IMR-90 (cell line): ENCODE data around the gene PNPLA2. TPM values are rescaled to one million over a fixed set of nuclear protein-coding genes. Genes with fewer than 3 reads are reported as not detected.

Experiments used
- ATAC-seq: fragments of 200-7000 bp; cut with Tn5 transposase; 2 replicates; pipeline ENCODE4 v1.9.1; 2020; ENCODE audit warnings: low read depth, mild to moderate bottlenecking, moderate library complexity
- BruUV-seq: library from RNA; stranded (reverse); fragments of 400-500 nt; replicated peaks from 2 replicates; lab custom pipeline; 2021; lab: Mats Ljungman, UMichigan
- CTCF ChIA-PET: fragments of 300-600 bp; formaldehyde crosslinking; extraction: SDS; loops from one replicate; lab custom pipeline; 2021; ENCODE audit warnings: antibody characterized with exemption; lab: Yijun Ruan, JAX
- POLR2A ChIA-PET: fragments of 300-600 bp; sonication (Branson Sonifier 250); formaldehyde crosslinking; loops from one replicate; lab custom pipeline; 2022; ENCODE audit warnings: antibody characterized with exemption; ENCODE audit not compliant: unreplicated experiment; lab: Charles Lee
- DNase-seq: peaks from one replicate; pipeline ENCODE4 v3.0.0; 2013
- H2AFZ ChIP-seq: replicated peaks from 2 replicates; pipeline ENCODE3; 2013; ENCODE audit warnings: low read length, mild to moderate bottlenecking; ENCODE audit not compliant: poor library complexity
- H2AK5ac ChIP-seq: 2 replicates; pipeline ENCODE4 v1.6.1; 2013; ENCODE audit warnings: low read depth, low read length, inconsistent platforms
- H2AK9ac ChIP-seq: replicated peaks from 2 replicates; pipeline ENCODE3; 2013; ENCODE audit warnings: mild to moderate bottlenecking, low read depth, low read length, moderate library complexity; ENCODE audit not compliant: poor library complexity
- H2BK120ac ChIP-seq: 2 replicates; pipeline ENCODE4 v1.6.1; 2013; ENCODE audit warnings: low read depth, low read length, inconsistent platforms
- H2BK15ac ChIP-seq: 3 replicates; pipeline ENCODE4 v1.6.1; 2013; ENCODE audit warnings: low read depth, low read length, inconsistent platforms
- H2BK20ac ChIP-seq: 2 replicates; pipeline ENCODE4 v1.6.1; 2013; ENCODE audit warnings: low read depth, mild to moderate bottlenecking, inconsistent platforms, low read length, moderate library complexity
- H2BK5ac ChIP-seq: 2 replicates; pipeline ENCODE4 v1.6.1; 2013; ENCODE audit warnings: mild to moderate bottlenecking, low read depth, low read length, inconsistent platforms; ENCODE audit not compliant: poor library complexity, severe bottlenecking
- H3K14ac ChIP-seq: replicated peaks from 2 replicates; pipeline ENCODE4 v1.6.1; 2013; ENCODE audit warnings: low read depth, low read length, inconsistent platforms
- H3K18ac ChIP-seq: 2 replicates; pipeline ENCODE4 v1.6.1; 2013; ENCODE audit warnings: low read depth, low read length, control low read depth
- H3K23ac ChIP-seq: 2 replicates; pipeline ENCODE4 v1.6.1; 2013; ENCODE audit warnings: low read depth, low read length, inconsistent platforms
- H3K27ac ChIP-seq: 2 replicates; pipeline ENCODE4 v1.5.1; 2013; ENCODE audit warnings: mild to moderate bottlenecking, control low read depth, low read length; ENCODE audit not compliant: insufficient read depth
- H3K27me3 ChIP-seq: 2 replicates; pipeline ENCODE4 v1.6.1; 2013; ENCODE audit warnings: low read length; ENCODE audit not compliant: control insufficient read depth, insufficient read depth
- H3K36me3 ChIP-seq: 2 replicates; pipeline ENCODE4 v1.6.1; 2013; ENCODE audit warnings: low read length, mixed read lengths; ENCODE audit not compliant: control insufficient read depth, insufficient read depth
- H3K4ac ChIP-seq: 2 replicates; pipeline ENCODE4 v1.6.1; 2013; ENCODE audit warnings: low read depth, low read length, inconsistent platforms
- H3K4me1 ChIP-seq: 2 replicates; pipeline ENCODE4 v1.6.1; 2013; ENCODE audit warnings: low read length, mixed read lengths; ENCODE audit not compliant: control insufficient read depth, insufficient read depth
- H3K4me2 ChIP-seq: 2 replicates; pipeline ENCODE4 v1.6.1; 2013; ENCODE audit warnings: low read depth, mild to moderate bottlenecking, control low read depth, low read length, moderate library complexity
- H3K4me3 ChIP-seq: 2 replicates; pipeline ENCODE4 v1.5.1; 2013; ENCODE audit warnings: low read depth, mild to moderate bottlenecking, control low read depth, low read length, moderate library complexity; ENCODE audit not compliant: insufficient read depth
- H3K56ac ChIP-seq: 2 replicates; pipeline ENCODE4 v1.6.1; 2013; ENCODE audit warnings: low read length, inconsistent platforms; ENCODE audit not compliant: insufficient read depth; ENCODE audit errors: extremely low read depth
- H3K79me1 ChIP-seq, 2 experiments: 2 replicates each; pipeline ENCODE4 v1.6.1; 2013; ENCODE audit warnings: low read length in 2 of 2, inconsistent platforms in 1 of 2, low read depth in 1 of 2
- H3K9ac ChIP-seq: 2 replicates; pipeline ENCODE4 v1.6.1; 2013; ENCODE audit warnings: low read depth, low read length, control low read depth
- H3K9me1 ChIP-seq: 2 replicates; pipeline ENCODE4 v1.6.1; 2013; ENCODE audit warnings: low read length, inconsistent platforms; ENCODE audit not compliant: insufficient read depth
- H3K9me3 ChIP-seq: 2 replicates; pipeline ENCODE4 v1.6.1; 2013; ENCODE audit warnings: low read length; ENCODE audit not compliant: control insufficient read depth, insufficient read depth
- H4K20me1 ChIP-seq: 2 replicates; pipeline ENCODE4 v1.6.1; 2013; ENCODE audit warnings: low read length, inconsistent platforms; ENCODE audit not compliant: insufficient read depth
- H4K5ac ChIP-seq: 2 replicates; pipeline ENCODE4 v1.6.1; 2013; ENCODE audit warnings: mild to moderate bottlenecking, low read depth, low read length, control low read depth
- H4K8ac ChIP-seq, 2 experiments: 2 replicates each; pipeline ENCODE4 v1.6.1; 2013; ENCODE audit warnings: low read depth in 2 of 2, low read length in 2 of 2, control low read depth in 1 of 2, inconsistent platforms in 1 of 2
- H4K91ac ChIP-seq: 2 replicates; pipeline ENCODE4 v1.6.1; 2013; ENCODE audit warnings: low read depth, low read length, inconsistent platforms; ENCODE audit not compliant: insufficient read depth
- BHLHE40 ChIP-seq: fragments of 150-350 bp; IDR thresholded peaks from 2 replicates; pipeline ENCODE4 v1.6.1; 2016; ENCODE audit warnings: mild to moderate bottlenecking, low read depth, low read length
- CHD1 ChIP-seq: IDR thresholded peaks from 2 replicates; pipeline ENCODE4 v1.6.1; 2012; ENCODE audit warnings: low read depth, low read length, improper control_type of control experiment
- CTCF ChIP-seq: conservative IDR thresholded peaks from 2 replicates; pipeline ENCODE4 v1.5.1; 2012; ENCODE audit warnings: mild to moderate bottlenecking, low read depth, low read length, improper control_type of control experiment
- ELK1 ChIP-seq: fragments of 150-350 bp; IDR thresholded peaks from 2 replicates; pipeline ENCODE4 v1.6.1; 2016; ENCODE audit warnings: low read depth, mild to moderate bottlenecking, low read length, moderate library complexity, borderline replicate concordance
- FOS ChIP-seq: fragments of 150-350 bp; IDR thresholded peaks from 2 replicates; pipeline ENCODE4 v1.6.1; 2016; ENCODE audit warnings: low read depth, low read length
- MAZ ChIP-seq: IDR thresholded peaks from 2 replicates; pipeline ENCODE4 v1.6.1; 2012; ENCODE audit warnings: low read depth, mild to moderate bottlenecking, low read length, improper control_type of control experiment, moderate library complexity, borderline replicate concordance
- NFE2L2 ChIP-seq: fragments of 150-350 bp; IDR thresholded peaks from 2 replicates; pipeline ENCODE4 v1.6.1; 2016; ENCODE audit warnings: low read depth, mild to moderate bottlenecking, low read length
- POLR2A ChIP-seq: IDR thresholded peaks from 2 replicates; pipeline ENCODE4 v1.6.1; 2012; ENCODE audit warnings: mild to moderate bottlenecking, low read depth, low read length
- RAD21 ChIP-seq: IDR thresholded peaks from 2 replicates; pipeline ENCODE4 v1.6.1; 2012; ENCODE audit warnings: low read length, improper control_type of control experiment
- RCOR1 ChIP-seq: IDR thresholded peaks from 2 replicates; pipeline ENCODE4 v1.6.1; 2012; ENCODE audit warnings: mild to moderate bottlenecking, low read length, improper control_type of control experiment; ENCODE audit not compliant: insufficient replicate concordance
- RFX5 ChIP-seq: IDR thresholded peaks from 2 replicates; pipeline ENCODE4 v1.8.0; 2012; ENCODE audit warnings: low read depth, mild to moderate bottlenecking, low read length, moderate library complexity
- WGBS, 2 experiments: methylation state at CpG; one replicate each; pipeline versions ENCODE4 v1.1.5 to v1.1.7; 2013; ENCODE audit warnings: missing lambda C conversion rate in 2 of 2; ENCODE audit not compliant: insufficient read length in 1 of 2; ENCODE audit errors: extremely low coverage in 2 of 2; 5-methylcytosine and 5-hydroxymethylcytosine counted together
- dilution Hi-C: fragments of 300-500 bp; cut with HindIII; formaldehyde crosslinking; loops from one replicate; pipeline ENCODE4 v1.14.3; 2018; ENCODE audit warnings: low sequenced_read_pairs; ENCODE audit not compliant: unreplicated experiment
- in situ Hi-C: fragments of 300-500 bp; cut with MboI; formaldehyde crosslinking; loops from 3 replicates; pipeline ENCODE4 v1.14.3; 2019; ENCODE audit warnings: low sequenced_read_pairs, inconsistent platforms, mixed read lengths
- intact Hi-C: fragments of 100-400 bp; cut with micrococcal nuclease; formaldehyde crosslinking; loops from 2 replicates; pipeline ENCODE4 v1.10.0; 2022
- polyA plus RNA-seq, 3 experiments: library from polyadenylated mRNA; depleted of rRNA; stranded (reverse); fragments of >200 nt; gene quantifications; 2 replicates each; pipeline ENCODE4 v1.2.3, GENCODE V29; 2012; ENCODE audit warnings: low replicate concordance in 1 of 3
- total RNA-seq: library from RNA; depleted of rRNA; stranded (reverse); fragments of >200 nt; gene quantifications from 2 replicates; pipeline ENCODE4 v1.2.3, GENCODE V29; 2012

Gene PNPLA2
- total and polyA plus RNA-seq, 2 of the 4 experiments (the other 2 are of a cell fraction) = 7.0 to 94.3 TPM

GRCh38 chr11:819943-820649 lies 1.4 kb downstream of the PNPLA2 start:
- Histone ChIP-seq H2AK5ac (peak overlapping the region; percentile 70; the same call in 1 of the 2 replicates), H4K5ac (no peak overlapping the region), H3K27me3 (no peaks in the 10 kb centered on the region), H4K91ac (no peak overlapping the region), H3K36me3 (peaks cover 24% of the 10 kb centered on the region), H2AFZ (peak overlapping the region; percentile 89), H2BK20ac (no peak overlapping the region), H3K9ac (peak overlapping the region; percentile 66), H3K14ac (peak overlapping the region; percentile 29; the same call in 1 of the 2 replicates), H2BK5ac (peak overlapping the region; percentile 73), H4K8ac (no peak overlapping the region), H3K27ac (peak overlapping the region; percentile 67; the same call in 1 of the 2 replicates), H3K9me3 (no peaks in the 10 kb centered on the region), H2AK9ac (peak overlapping the region; percentile 94), H3K79me1 (peaks cover 19 to 29% of the 10 kb centered on the region in 2 experiments), H2BK120ac (no peak overlapping the region), H3K9me1 (peaks cover 13% of the 10 kb centered on the region), H3K4ac (no peak overlapping the region), H2BK15ac (no peak overlapping the region), H4K20me1 (peaks cover 29% of the 10 kb centered on the region), H3K56ac (no peak overlapping the region), H3K4me2 (peak overlapping the region; percentile 99), H3K23ac (0 out of 2 replicates have a peak overlapping the region, but pooled peaks have one; percentile 48), H3K4me1 (peaks cover 21% of the 10 kb centered on the region), H3K18ac (no peak overlapping the region), H3K4me3 (peak overlapping the region; percentile 87)
- in situ Hi-C loops (no loop called here), intact Hi-C loops (no loop called here), dilution Hi-C loops (no loop called here)
- TF ChIP-seq MAZ = no peak
- TF ChIP-seq ELK1 = no peak
- no peak for TF ChIP-seq RFX5
- TF ChIP-seq NFE2L2 = no peak
- TF ChIP-seq RAD21 = no peak
- no peak for TF ChIP-seq POLR2A
- TF ChIP-seq RCOR1 = no peak
- no peak for TF ChIP-seq FOS
- no peak for TF ChIP-seq CHD1
- no peak for TF ChIP-seq BHLHE40
- no peak for TF ChIP-seq CTCF
- ChIA-PET POLR2A (interaction anchor here (1.2 to 1.8 kb wide), 4 partner anchors 11 to 16 kb away, joined by 4 to 8 read pairs (median 4); partner anchors contain the start of genes PIDD1 and RPLP2), CTCF (no interaction called here)
- DNase-seq (peak; percentile 59), ATAC-seq (peak; percentile 53)
- no TSS peak for BruUV-seq
- 3% methylated on average over 37 of the region's 47 CpGs; no CpG with 5 or more reads in 1 of the 2 experiments for WGBS, 2 experiments
